HG03196 (cell line): ENCODE measurements around the gene RPL10.
"Not testable (repeated sequence)": the region's sequence is repeated elsewhere in the genome, so short reads cannot be mapped to it uniquely, and the experiment has no call there.

Source experiments
- ATAC-seq: cut with Tn5 transposase; IDR thresholded peaks from one replicate; pipeline ENCODE4 v1.9.1; 2021; ENCODE audit not compliant: unreplicated experiment

Gene RPL10

DNA sequence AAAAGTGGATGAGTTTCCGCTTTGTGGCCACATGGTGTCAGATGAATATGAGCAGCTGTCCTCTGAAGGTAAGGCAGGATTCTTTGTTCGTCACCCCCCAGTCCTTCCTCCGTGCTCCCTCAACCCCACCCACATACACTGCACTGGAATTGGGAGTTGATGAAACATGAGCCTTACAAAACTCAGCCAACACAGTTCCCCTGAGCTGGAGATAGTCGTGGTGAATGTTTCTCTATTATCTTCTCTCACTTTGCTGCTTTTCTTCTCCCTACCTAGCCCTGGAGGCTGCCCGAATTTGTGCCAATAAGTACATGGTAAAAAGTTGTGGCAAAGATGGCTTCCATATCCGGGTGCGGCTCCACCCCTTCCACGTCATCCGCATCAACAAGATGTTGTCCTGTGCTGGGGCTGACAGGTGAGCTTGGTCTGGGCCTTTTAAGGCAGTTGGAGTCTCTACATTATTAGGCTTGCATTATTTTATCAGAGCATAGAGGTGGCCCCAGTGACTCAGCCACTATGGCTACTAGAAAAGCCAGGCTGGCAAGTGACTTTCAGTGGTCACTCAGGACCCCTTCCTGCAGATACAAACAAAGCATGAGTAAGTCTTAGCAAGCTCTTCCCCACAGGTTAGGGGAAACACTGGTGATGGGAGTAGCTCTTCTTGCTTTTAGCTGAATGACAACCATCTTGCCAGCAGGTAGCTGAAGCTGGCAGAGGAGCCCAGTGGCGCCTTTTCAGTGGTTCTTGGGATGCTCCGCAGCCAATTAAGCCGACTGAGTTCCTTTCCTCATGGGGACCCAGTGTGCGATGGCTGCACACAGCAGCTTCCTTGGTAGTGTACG lies 1.6 kb downstream of the RPL10 start:
- ATAC-seq, result no peak

DNA sequence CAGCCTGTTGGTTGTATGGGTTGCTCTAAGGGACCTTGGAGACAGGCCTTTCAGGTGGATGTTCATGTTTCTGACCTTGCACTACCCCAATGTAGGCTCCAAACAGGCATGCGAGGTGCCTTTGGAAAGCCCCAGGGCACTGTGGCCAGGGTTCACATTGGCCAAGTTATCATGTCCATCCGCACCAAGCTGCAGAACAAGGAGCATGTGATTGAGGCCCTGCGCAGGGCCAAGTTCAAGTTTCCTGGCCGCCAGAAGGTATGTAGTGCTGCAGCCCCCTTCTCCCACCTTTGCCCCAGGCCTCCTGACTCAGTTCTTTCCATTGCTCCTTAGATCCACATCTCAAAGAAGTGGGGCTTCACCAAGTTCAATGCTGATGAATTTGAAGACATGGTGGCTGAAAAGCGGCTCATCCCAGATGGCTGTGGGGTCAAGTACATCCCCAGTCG lies 2.2 kb downstream of the RPL10 start:
- not testable (repeated sequence) for ATAC-seq

DNA sequence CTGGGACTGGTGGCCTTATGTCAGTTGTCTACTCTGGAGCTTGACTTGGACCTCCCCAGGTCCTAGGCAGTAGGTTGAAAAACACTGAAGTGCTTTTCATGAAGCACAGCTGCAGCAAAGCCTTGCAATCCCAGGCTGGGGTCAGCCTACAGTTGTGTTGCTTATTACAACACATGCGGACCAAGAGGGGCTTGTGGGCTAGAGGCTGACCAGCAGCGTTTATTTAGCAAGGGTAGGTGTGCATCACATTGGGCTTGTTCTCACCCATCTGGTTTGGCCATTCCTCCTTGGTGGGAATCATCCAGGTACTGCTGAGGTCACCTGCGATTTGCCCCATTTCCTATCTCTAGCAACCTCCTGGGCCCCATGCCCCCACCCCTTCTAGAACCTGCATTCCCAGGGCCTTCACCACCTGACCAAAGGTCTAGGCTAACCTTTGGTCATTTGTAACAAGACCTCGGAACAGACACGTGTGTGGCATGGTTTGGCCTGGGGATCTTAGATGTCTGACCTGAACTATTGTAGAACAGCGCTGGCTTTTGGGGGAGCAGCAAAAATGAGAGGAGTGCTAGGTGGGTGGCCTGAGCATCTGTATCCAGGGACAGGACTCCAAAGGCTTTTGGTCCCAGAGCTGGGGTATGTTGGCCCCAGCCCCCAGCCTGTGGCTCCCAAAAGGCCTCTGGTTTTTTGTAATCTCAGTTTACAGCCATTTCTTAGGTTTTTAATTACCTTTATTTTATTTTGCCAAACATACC lies 3.0 kb downstream of the RPL10 start:
- no peak for ATAC-seq

DNA sequence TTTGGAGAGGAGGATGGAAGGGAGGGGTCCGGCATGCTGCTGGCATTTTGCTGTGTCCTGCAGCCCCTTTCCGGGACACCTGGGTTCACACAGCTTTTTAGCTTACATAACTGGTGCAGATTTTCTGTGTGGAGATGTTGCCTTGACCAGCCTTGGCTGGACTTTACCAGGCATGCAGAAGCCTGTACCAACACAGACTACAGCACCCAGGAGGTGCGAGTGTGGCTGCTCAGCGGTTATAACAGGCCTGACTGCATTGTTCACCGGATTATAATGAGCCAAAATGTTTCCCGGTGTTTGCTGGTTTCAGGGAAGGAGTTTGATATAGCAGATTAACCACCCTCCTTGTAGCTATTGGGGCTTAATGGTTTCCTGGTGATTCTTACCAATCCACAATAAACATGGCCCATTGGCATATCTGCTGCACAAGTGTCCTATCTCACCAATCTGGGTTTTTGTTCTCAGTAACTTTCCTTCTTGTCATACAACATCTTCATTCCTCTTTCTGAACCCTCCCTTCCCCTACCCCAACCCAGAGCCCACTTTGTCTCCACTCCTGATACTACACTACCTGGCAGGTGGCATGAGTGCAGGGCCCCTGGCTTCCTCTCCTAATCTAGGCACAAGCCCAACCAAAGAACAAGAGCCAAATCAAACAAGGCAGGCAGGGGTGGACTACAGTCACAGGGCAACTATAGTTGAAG lies 3.9 kb downstream of the RPL10 start:
- no peak for ATAC-seq

DNA sequence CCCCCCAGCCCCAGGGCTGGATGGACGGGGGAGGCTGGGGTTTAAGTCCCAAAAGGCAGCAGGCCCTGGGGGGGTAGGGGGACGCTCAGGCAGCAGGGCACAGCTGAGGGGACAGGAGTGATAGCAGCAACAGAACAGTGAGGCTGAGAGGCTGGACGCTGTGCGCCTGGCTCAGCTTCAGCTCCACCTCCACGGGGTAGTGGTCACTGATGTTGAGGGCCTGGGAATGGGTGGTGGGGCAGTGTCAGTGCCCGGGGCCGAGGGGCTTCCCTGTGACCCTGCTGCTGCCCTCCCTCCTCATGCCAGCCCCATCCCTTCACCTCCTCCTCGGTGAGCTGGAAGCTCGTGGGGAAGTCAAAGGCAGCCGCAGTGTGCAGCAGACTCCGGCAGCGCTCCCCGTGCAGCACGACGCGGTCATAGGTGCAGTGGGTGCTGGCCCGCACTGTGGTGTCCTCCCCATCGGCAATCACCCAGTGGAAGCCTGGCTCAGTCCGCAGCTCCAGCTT lies 4.5 kb downstream of the RPL10 start:
- no peak for ATAC-seq

DNA sequence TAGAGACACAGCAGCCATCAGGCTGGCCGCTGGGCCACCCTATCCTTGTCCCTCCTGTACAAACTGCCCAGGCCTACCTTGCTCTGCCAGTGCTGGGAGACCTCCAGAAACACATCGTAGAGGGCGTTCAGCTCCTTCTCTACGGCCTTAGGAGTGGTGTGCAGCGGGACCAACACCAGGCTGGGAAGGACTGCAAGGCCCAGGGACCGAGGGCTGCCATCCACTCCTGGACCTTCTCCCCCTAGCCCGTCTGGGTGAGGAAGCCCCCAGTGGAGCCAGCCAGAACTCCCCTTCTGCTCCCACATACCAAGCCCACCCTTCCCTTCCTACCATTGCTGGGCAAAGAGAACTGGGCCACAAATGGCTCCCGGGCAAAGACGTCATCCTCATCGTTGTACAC lies 5.0 kb downstream of the RPL10 start:
- ATAC-seq, result no peak

DNA sequence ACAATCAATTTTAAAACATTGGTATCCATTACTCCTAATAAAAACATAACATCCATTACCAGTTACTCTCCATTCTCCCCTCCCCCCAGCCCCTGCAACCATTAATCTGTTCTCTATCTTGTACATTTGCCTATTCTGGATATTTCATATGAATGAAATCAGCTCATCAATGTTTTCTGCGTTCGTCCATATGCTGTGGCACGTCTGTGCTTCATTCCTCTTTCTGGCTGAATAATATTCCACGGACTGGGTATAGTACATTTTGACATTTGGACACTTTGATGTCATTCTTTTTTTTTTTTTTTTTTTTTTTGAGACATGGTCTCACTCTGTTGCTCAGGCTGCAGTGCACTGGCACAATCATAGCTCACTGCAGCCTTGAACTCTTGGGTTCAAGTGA lies 5.7 kb downstream of the RPL10 start:
- no peak for ATAC-seq

DNA sequence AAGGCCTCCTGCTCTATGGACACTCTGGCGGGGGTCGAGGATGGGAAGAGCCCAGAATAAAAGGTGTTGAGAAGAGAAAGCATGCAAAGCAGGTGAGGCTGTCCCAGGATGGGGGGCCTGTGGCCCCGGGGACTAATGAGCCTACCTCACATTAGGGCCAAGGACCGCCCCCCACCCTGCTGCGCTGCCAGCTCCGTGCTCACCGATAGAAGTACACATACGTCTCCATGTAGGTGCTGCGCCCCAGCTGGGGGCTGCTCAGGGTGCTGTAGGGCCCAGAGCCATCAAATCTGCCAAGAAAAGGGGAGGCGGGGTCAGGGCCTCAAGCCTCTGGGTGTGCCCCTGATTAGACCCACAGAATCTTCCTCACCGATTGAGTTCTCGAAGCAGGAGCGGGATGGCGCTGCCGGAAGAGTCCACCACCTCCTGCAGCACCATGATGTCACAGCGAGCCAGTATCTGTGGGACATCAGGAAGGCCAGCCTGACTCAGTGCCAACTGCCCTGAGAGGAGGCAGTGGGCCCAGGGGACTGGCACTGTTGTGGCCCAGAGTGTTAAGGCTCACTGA lies 6.5 kb downstream of the RPL10 start:
- no peak for ATAC-seq

DNA sequence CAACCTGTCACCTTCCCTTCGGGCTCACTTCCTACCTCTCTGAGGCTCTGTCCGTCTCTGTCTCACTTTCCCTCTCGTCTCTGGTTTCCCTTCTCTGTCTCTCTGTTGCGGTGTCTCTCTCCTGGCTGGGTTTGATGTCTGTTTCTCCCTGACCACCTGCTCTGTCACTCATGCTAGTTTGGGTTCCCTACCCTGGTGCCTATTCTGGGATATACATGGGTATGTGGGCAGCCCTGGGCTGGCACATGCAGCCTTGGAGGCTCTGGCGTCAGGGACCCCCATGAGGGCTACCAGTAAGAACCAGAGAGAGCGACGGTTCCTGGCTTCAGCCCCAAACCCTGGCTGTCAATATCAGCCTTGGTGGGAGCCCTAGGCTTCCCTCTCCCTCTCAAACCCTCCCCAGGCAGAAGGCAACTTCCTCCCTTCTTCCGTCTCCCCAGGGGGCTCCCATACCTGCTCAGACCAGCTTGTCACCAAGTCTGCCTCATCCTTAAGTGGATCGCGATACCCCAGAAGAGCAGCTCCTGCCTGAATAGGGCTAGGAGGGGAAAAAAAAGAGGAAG lies 10.6 kb downstream of the RPL10 start:
- no peak for ATAC-seq

DNA sequence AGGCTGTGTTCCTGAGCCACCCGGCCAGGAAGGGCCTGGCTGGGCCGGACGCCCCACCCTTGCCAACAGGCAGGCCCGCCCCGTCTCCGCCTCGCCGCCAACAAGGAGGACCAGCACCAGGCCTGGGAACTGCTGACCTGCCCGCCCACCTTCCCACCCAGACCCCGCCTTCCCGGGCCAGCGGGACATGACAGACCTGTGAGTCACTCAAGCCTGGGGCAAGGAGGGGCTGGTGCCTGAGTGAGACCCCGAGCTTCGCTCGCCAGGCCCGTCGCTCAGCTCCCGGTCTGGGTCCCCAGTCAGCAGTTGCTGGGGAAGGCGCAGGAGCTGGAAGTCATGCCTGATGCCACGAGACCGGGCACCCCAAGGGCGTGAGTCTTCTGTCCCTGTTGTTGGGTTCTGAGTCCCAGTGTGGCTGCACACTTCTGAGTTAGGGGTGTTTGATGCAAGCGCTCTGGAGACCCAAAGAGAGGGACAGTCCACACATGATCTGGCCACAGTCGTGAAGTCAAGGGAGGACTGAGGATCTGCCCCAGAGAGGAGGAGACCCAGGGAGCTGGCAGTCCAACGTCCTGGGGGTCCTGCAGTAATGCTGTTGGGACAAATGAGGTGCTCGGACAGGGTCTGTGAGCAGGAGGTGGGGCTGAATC lies 11.2 kb downstream of the RPL10 start, which contains the start of gene DNASE1L1:
DNASE1L1 (minus strand) TSS at position 33 of the 650 bp plus-strand sequence. CDS start 3,686 bp downstream, outside the sequence.
- peak; percentile 44 for ATAC-seq

DNA sequence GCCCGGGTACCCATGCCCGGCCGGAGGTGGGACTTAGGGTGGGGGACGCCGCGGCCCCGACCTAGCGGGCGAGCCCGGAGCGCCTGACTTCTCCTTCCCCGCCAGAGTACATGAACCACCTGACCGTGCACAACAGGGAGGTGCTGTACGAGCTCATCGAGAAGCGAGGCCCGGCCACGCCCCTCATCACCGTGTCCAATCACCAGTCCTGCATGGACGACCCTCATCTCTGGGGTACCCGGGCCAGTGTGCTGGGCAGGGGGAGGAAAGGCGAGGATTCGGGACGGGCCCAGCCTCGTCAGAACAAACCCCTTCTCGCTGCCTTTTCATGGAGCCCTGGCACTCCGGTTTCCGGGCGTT lies 13.8 kb downstream of the RPL10 start:
- no peak for ATAC-seq

DNA sequence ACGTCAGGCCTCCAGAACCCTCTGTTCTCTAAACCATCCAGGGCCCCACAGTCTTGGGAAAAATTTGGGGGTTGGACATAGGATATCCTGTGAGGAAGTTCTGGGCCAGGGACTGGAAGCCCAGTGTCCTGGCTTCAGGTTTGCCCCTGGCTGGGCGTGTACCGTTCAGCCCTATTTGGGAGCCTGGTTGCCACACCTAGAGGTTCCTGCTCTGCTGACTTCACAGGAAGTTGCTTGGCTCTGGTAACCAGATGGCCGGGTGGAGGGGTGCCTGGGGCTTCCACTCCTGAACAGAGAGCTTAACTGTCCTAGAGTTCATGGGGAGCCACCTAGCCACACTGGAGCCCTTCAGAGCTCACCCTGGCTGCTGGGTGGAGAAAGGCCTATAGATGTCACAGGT lies 14.3 kb downstream of the RPL10 start:
- ATAC-seq, result no peak

DNA sequence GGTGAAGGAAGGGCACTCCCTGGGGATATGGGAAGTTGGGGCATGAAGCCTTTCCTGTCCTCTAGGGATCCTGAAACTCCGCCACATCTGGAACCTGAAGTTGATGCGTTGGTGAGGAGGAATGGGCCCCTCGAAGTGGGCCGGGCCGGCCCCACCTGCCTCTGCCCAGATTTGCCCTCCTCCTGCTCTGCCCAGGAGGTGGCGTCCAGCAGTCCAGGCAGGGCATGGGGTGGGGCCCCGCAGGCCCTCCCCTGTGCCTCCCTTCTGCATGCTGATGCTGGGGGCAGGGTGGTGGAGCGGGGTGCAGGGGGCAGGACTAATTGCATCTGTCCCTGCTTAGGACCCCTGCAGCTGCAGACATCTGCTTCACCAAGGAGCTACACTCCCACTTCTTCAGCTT lies 15.0 kb downstream of the RPL10 start:
- ATAC-seq, result no peak

DNA sequence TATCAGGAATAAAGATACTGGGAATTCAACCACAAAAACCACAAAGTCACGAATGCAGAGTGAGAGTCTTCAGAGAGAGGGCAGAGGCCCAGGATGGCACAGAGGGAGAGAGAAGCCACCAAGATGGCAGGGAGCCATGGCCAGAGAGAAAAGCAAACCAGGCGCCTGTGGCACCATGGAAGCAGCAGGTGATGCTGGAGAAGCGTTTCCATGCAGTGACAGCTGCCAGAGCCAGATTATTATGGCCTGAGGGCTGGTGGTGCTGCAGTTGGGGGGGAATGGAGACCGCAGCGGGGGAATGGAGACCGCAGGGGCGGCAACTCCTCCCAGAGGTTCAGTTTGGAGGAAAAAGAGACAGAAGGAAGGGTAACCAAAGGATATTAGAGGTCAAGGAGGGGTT lies 19.0 kb downstream of the RPL10 start:
- ATAC-seq, result no peak

DNA sequence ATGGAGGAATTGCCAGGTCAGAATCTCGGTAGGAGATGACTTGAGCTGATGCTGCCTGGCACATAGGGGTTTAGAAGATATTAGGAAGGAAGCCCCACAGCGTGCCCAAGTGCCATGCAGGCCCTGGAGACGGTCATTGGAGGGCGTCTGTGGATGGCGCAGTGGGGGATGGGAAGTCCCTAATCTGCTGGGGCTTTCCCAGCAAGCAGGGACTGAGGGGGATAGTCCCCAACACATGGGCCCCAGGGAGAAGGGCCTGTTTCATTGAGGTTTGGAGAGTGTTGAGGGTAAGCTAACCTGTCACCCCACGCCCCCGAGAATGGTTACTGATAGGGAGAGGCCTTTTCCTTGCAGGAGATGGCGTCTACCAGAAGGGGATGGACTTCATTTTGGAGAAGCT lies 21.0 kb downstream of the RPL10 start:
- ATAC-seq, result no peak

DNA sequence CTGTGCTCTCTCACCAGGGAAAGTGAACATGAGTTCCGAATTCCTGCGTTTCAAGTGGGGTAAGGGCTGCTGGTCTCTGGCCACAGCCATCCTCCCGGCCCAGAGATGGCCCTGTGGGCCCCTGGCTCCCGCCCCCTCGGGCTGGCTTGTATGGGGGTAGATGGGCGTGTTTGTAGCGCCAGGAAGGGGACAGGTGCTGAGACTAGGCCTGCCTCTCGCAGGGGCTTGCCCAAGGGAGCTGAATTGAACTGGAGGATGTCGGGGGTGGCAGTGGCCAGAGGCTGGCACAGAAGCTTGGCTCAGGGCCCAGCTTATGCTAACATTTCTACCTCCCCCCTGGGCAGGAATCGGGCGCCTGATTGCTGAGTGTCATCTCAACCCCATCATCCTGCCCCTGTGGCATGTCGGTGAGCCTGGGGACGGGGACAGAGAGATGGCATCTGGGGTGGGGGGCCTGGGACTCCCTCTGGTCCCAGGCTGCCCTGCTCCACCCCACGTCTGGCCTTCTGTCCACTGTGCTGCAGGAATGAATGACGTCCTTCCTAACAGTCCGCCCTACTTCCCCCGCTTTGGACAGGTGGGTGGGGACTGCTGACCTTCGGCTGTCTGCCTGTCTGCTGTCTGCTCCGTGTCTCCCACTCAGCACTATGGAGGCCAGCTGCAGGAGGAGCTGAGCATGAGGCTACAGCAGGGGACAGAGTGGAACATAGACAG lies 21.7 kb downstream of the RPL10 start:
- no peak for ATAC-seq

DNA sequence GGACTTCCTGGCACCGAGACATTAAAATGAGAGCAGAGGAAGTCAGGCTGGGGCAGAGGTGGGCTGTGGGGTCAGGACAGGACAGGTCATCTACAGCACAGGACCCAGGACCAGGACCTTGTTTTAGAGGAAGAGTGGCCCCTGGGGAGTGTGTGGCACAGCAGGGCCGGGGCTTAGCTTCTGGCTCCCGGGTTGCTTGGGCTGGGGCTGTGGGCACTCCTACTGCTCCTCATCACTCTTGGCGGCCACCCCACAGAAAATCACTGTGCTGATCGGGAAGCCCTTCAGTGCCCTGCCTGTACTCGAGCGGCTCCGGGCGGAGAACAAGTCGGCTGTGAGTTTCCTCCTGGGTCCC lies 22.2 kb downstream of the RPL10 start:
- ATAC-seq, result no peak

DNA sequence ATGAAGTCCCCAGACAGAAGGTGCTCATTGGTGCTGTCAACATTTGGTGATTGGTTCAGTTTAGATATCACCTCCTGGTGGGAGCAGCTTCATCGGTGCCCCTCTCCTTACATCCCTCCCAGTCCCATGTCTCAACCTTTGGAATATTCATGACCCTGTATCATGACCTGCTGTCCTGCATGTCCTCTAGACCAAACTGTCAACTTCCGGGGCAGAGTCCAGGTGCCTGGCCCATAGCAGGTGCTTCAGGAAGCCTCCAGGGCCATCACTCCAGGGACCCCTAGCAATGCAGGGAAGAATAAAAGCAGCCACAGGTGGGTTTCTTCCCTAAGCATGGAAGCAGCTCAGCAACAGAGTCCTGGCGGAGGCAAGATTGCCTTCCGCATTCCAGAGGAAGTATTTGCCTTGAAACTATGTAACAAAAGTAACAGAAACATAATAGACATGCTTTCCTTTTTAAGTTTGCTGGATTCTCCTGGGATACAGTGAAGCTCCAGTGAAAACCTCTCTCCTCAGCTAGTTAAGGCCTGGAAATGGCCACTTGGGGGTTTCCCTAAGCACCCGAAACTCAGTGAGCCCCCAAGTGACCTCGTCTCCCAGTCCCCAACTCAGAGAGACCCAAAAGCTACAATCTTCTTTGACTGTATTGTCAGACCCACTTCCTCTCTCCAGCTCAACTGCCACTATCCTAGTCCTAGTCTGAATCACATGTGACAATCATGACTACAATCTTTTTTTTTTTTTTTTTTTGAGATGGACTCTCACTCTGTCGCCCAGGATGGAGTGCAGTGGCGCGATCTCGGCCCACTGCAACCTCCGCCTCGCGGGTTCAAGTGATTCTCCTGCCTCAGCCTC lies 29.0 kb downstream of the RPL10 start:
- ATAC-seq, result no peak
